H1 (cell line): Measurements from ENCODE around the gene ZC3H18. TPM values are rescaled to one million over a fixed set of nuclear protein-coding genes. Genes with fewer than 3 reads are reported as not detected.

Experiments used
- ATF2 ChIP-seq: IDR thresholded peaks from 2 replicates; pipeline ENCODE4 v1.6.1; 2012; ENCODE audit warnings: low read length, inconsistent platforms
- CHD7 ChIP-seq: fragments of 300-600 bp; sonication (generic); IDR thresholded peaks from 2 replicates; pipeline ENCODE4 v1.7.1; 2012; ENCODE audit warnings: low read length, moderate library complexity, mild to moderate bottlenecking, inconsistent platforms; ENCODE audit not compliant: insufficient replicate concordance
- E2F6 ChIP-seq: IDR thresholded peaks from 2 replicates; pipeline ENCODE4 v1.6.1; 2012; ENCODE audit warnings: inconsistent platforms
- polyA plus RNA-seq, 7 experiments: library from polyadenylated mRNA; depleted of rRNA in 3 of 7; stranded (reverse) in 5 of 7; unstranded in 2 of 7; fragments of >200 nt in 5 of 7; fragments of 200-250 nt in 2 of 7; gene quantifications; 1 replicate in 5 of 7; 2 replicates in 1 of 7; 4 replicates in 1 of 7; pipeline versions ENCODE4 v1.2.1 to v1.2.3, GENCODE V29; 2011 to 2013; ENCODE audit warnings: missing spikeins in 2 of 7, mixed read lengths in 2 of 7
- total RNA-seq: library from RNA; stranded (reverse); fragmentation: NEBNext Ultra II Directional; extraction: Animal tissue kit (Norgen Biotek cat#: 25700); gene quantifications from 2 replicates; pipeline ENCODE4 v1.2.1, GENCODE V29; 2021

Gene ZC3H18
- total and polyA plus RNA-seq, 2 of the 8 experiments (the other 6 are each of a cell fraction or from before 2014, with no cell fraction given): 12.1 to 73.2 TPM

- TF ChIP-seq CHD7 (no peak), ATF2 (no peak), E2F6 (no peak)
Observed at GRCh38 chr16:88634141-88634993, 64.2 kb downstream of the ZC3H18 start (continued).
